Measurements from ENCODE around the gene ARMC5. TPM values are rescaled to one million over a fixed set of nuclear protein-coding genes. Genes with fewer than 3 reads are reported as not detected.
A peak's percentile ranks its signal among the peaks of the same experiment; 100 is the strongest.

ARMC5 gene
- total RNA-seq, 3 donors from 2014 or later, result 5.3 to 7.2 (median 6.9) TPM

GRCh38 chr16:31467858-31468257, 8.6 kb downstream of the ARMC5 start:
- no peaks in the 10 kb centered on the region for H3K27me3 ChIP-seq
- H3K9me3 ChIP-seq, result no peaks in the 10 kb centered on the region
- H3K36me3 ChIP-seq, result no peaks in the 10 kb centered on the region
- no peak overlapping the region for H3K4me3 ChIP-seq
- intact Hi-C loops (cut with DNase I; ENCODE audit: low total_unique reads), result no loop called here
- DNase-seq (ENCODE audit: low spot score in 2 of 2), result no peak
- H3K4me1 ChIP-seq, result no peaks in the 10 kb centered on the region
- TF ChIP-seq CTCF (IDR thresholded peaks at IDR 0.05), result no peak
- TF ChIP-seq POLR2A (IDR thresholded peaks at IDR 0.05), result no peak
- no peak for TF ChIP-seq POLR2AphosphoS5 (IDR thresholded peaks at IDR 0.05)
- H3K27ac ChIP-seq, result no peak overlapping the region

- H3K9me3 ChIP-seq, result no peaks in the 10 kb centered on the region
- DNase-seq (ENCODE audit: low spot score in 2 of 2), result no peak
- no peaks in the 10 kb centered on the region for H3K36me3 ChIP-seq
- intact Hi-C loops (cut with DNase I; ENCODE audit: low total_unique reads), result no loop called here
- no peak for TF ChIP-seq CTCF (IDR thresholded peaks at IDR 0.05)
- TF ChIP-seq POLR2A (IDR thresholded peaks at IDR 0.05), result no peak
- no peak for TF ChIP-seq POLR2AphosphoS5 (IDR thresholded peaks at IDR 0.05)
- no peaks in the 10 kb centered on the region for H3K27me3 ChIP-seq
- H3K4me3 ChIP-seq, result peak overlapping the region in 1 of 3 donors; percentile 77
- no peaks in the 10 kb centered on the region for H3K4me1 ChIP-seq
- peak overlapping the region; percentile 87 to 94 for H3K27ac ChIP-seq
These were observed 11.3 kb downstream of the ARMC5 start for GRCh38 chr16:31470615-31471014.

GRCh38 chr16:31471241-31471874, 12.1 kb downstream of the ARMC5 start:
- Histone ChIP-seq H3K27ac (peak overlapping the region; percentile 87 to 94), H3K4me3 (peak overlapping the region; percentile 63 to 77 (median 74)), H3K4me1 (no peaks in the 10 kb centered on the region), H3K9me3 (no peaks in the 10 kb centered on the region), H3K36me3 (no peaks in the 10 kb centered on the region), H3K27me3 (no peaks in the 10 kb centered on the region)
- DNase-seq (ENCODE audit: low spot score in 2 of 2), result no peak
- intact Hi-C loops (cut with DNase I; ENCODE audit: low total_unique reads), result no loop called here
- TF ChIP-seq POLR2A (IDR thresholded peaks at IDR 0.05) (no peak), POLR2AphosphoS5 (IDR thresholded peaks at IDR 0.05) (no peak), CTCF (IDR thresholded peaks at IDR 0.05) (no peak)

GRCh38 chr16:31471875-31472708, 12.8 kb downstream of the ARMC5 start, which contains the start of gene TGFB1I1:
Gene TGFB1I1 (plus strand): TSS chr16:31472152. CDS start chr16:31472189, 37 bp downstream.
- peak in 1 of 2 donors; percentile 65 for DNase-seq (ENCODE audit: low spot score in 2 of 2)
- Histone ChIP-seq H3K4me3 (peak within 1 kb of the TSS; percentile 63 to 77 (median 74)), H3K27me3 (no peaks in the 10 kb centered on the region), H3K36me3 (no peaks in the 10 kb centered on the region), H3K9me3 (no peaks in the 10 kb centered on the region), H3K27ac (peak within 1 kb of the TSS; percentile 87 to 94), H3K4me1 (no peaks in the 10 kb centered on the region)
- intact Hi-C loops (cut with DNase I; ENCODE audit: low total_unique reads), result no loop called here
- TF ChIP-seq CTCF (IDR thresholded peaks at IDR 0.05), result no peak
- TF ChIP-seq POLR2AphosphoS5 (IDR thresholded peaks at IDR 0.05), result no peak
- TF ChIP-seq POLR2A (IDR thresholded peaks at IDR 0.05), result no peak

- DNase-seq (ENCODE audit: low spot score in 2 of 2), result peak; percentile 81 to 87
- H3K36me3 ChIP-seq, result no peaks in the 10 kb centered on the region
- peak overlapping the region; percentile 63 to 77 (median 74) for H3K4me3 ChIP-seq
- peak in 1 of 3 donors; percentile 43 for TF ChIP-seq POLR2AphosphoS5 (IDR thresholded peaks at IDR 0.05)
- TF ChIP-seq POLR2A (IDR thresholded peaks at IDR 0.05), result no peak
- peak; percentile 18 to 62 (median 60) for TF ChIP-seq CTCF (IDR thresholded peaks at IDR 0.05)
- H3K27me3 ChIP-seq, result no peaks in the 10 kb centered on the region
- H3K4me1 ChIP-seq, result no peaks in the 10 kb centered on the region
- intact Hi-C loops (cut with DNase I; ENCODE audit: low total_unique reads), result no loop called here
- no peaks in the 10 kb centered on the region for H3K9me3 ChIP-seq
- H3K27ac ChIP-seq, result peak overlapping the region; percentile 87 to 94
These were observed 13.5 kb downstream of the ARMC5 start for GRCh38 chr16:31472709-31473203.
